ENCODE measurements around the gene RND3. TPM values are rescaled to one million over a fixed set of nuclear protein-coding genes. Genes with fewer than 3 reads are reported as not detected.

Gene RND3
- total RNA-seq, 4 donors from 2014 or later, result 21.8 to 73.5 (median 26.3) TPM

GRCh38 chr2:150426315-150426714 is 61.2 kb downstream of the RND3 start:
- Histone ChIP-seq H3K36me3 (no peaks in the 10 kb centered on the region), H3K27ac (no peak overlapping the region), H3K9me3 (no peaks in the 10 kb centered on the region), H3K27me3 (no peaks in the 10 kb centered on the region), H3K4me3 (no peak overlapping the region), H3K4me1 (no peaks in the 10 kb centered on the region)
- no peak for DNase-seq (ENCODE audit: low spot score in 2 of 2)
- TF ChIP-seq EP300 (IDR thresholded peaks at IDR 0.05) (no peak), CTCF (IDR thresholded peaks at IDR 0.05) (no peak), POLR2A (IDR thresholded peaks at IDR 0.05) (no peak)
- WGBS, 2 donors, result 68 to 92% methylated on average over 2 of the region's 2 CpGs

DNA sequence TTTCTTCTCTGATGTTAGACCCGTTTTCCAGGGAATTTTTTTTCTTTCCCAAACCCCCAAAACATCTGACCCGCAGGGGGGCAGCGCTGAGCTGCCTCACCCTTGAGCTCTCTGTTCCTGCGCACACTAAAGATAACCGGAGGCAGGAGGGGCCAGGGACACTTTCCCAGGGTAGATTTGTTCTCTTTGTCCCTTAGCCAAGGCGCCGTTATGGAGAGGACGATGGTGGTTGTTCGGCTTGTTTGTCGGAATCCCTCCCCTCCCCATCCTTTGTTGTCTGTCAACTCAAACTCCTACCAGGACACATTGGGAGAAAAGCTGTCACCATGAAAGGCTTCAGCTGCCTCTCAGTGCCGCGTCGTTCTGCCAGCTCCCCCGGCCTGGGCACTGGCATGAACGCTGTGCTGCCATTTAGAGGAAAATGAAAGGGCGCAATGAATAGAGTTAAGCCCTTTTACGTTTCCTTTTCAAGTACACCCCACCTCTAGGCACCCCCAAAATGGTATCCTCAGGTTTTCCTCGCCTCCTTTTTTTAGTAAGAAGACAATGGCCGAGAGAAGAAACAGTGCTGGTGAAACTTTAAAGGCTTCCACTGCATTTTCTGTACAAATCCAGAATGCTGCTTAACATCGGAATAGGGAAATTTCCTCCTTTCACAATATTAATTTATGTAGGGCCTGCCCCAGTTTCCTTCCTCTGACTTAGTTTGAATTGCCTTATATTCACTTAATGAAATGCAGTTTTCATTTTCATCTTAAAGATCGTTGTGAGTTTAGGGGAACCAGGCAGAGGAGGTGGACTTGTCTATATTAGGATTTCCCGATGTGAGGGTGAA is 62.1 kb downstream of the RND3 start:
- Histone ChIP-seq H3K27me3 (no peaks in the 10 kb centered on the region), H3K9me3 (no peaks in the 10 kb centered on the region), H3K4me3 (peak overlapping the region in 2 of 4 donors; percentile 16 to 20), H3K4me1 (no peaks in the 10 kb centered on the region), H3K36me3 (no peaks in the 10 kb centered on the region), H3K27ac (peak overlapping the region in 1 of 4 donors; percentile 40)
- TF ChIP-seq EP300 (IDR thresholded peaks at IDR 0.05) (no peak), POLR2A (IDR thresholded peaks at IDR 0.05) (no peak), CTCF (IDR thresholded peaks at IDR 0.05) (peak in 3 of 5 experiments; percentile 13 to 32 (median 21))
- 61 to 66% methylated on average over 22 of the region's 22 CpGs for whole genome bisulfite sequencing, 2 donors
- no peak for DNase-seq (ENCODE audit: low spot score in 2 of 2)

DNA sequence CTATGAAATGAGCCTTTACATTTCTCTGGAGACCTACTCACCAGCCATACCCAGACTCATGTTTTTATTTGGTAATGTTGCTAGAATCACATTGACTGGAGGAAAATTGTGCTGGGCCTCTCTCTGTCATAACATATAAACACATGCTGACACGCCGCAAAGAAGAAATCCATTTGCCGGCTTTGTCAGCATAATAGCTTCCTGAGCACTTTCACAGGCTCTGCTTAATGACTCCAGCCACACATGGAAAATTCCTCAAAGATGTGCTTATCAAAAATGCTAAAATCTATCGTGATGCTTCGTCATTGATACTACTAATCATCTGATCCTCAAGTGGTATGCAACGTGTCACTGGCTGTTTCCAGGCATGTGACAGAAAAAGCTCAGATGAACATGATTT is 63.1 kb downstream of the RND3 start:
- Histone ChIP-seq H3K4me3 (no peak overlapping the region), H3K9me3 (no peaks in the 10 kb centered on the region), H3K4me1 (no peaks in the 10 kb centered on the region), H3K27me3 (no peaks in the 10 kb centered on the region), H3K27ac (no peak overlapping the region), H3K36me3 (no peaks in the 10 kb centered on the region)
- no peak for DNase-seq (ENCODE audit: low spot score in 2 of 2)
- TF ChIP-seq POLR2A (IDR thresholded peaks at IDR 0.05), result no peak
- TF ChIP-seq CTCF (IDR thresholded peaks at IDR 0.05), result no peak
- 88 to 91% methylated on average over 6 of the region's 6 CpGs for WGBS, 2 donors

GRCh38 chr2:150421126-150421651 is 66.3 kb downstream of the RND3 start:
- DNase-seq (ENCODE audit: low spot score in 2 of 2), result no peak
- H3K36me3 ChIP-seq, result no peaks in the 10 kb centered on the region
- H3K4me1 ChIP-seq, result no peaks in the 10 kb centered on the region
- no peak for TF ChIP-seq CTCF (IDR thresholded peaks at IDR 0.05)
- TF ChIP-seq POLR2A (IDR thresholded peaks at IDR 0.05), result no peak
- TF ChIP-seq EP300 (IDR thresholded peaks at IDR 0.05), result no peak
- no peak overlapping the region for H3K4me3 ChIP-seq
- no peaks in the 10 kb centered on the region for H3K27me3 ChIP-seq
- H3K27ac ChIP-seq, result no peak overlapping the region
- H3K9me3 ChIP-seq, result no peaks in the 10 kb centered on the region

DNA sequence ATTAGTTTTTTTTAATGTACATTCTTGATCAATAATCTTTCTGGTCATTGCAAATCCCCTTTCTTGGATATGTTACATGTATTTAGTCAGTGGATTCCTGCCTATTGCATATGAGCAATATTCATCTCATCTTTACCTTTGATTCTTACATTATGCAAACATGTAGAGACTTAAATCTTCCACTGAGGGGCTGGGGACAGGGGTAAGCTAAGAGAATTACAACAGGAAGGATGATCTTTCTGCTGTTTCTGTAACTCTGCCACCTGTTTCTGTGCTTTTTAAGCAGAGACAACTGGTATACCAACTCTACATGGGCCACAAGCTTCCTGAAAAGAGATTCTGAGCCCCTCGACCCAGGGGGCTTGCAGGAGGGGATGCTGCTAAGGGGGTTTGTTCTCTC is 68.6 kb downstream of the RND3 start:
- H3K36me3 ChIP-seq, result no peaks in the 10 kb centered on the region
- TF ChIP-seq CTCF (IDR thresholded peaks at IDR 0.05), result no peak
- TF ChIP-seq EP300 (IDR thresholded peaks at IDR 0.05), result no peak
- no peak for TF ChIP-seq POLR2A (IDR thresholded peaks at IDR 0.05)
- H3K27me3 ChIP-seq, result no peaks in the 10 kb centered on the region
- no peaks in the 10 kb centered on the region for H3K9me3 ChIP-seq
- no peak overlapping the region for H3K4me3 ChIP-seq
- H3K27ac ChIP-seq, result no peak overlapping the region
- no peak for DNase-seq (ENCODE audit: low spot score in 2 of 2)
- H3K4me1 ChIP-seq, result no peaks in the 10 kb centered on the region
- WGBS, 2 donors, result 35 to 44% methylated on average over 1 of the region's 1 CpG

Measured in tibial nerve (tissue), 4 donors.